ENCODE results near the gene CLEC3B. TPM values are rescaled to one million over a fixed set of nuclear protein-coding genes. Genes with fewer than 3 reads are reported as not detected.
"Not testable (repeated sequence)": the region's sequence is repeated elsewhere in the genome, so short reads cannot be mapped to it uniquely, and the experiment has no call there.

The CLEC3B gene
- total RNA-seq, 1 donor from 2014 or later = 57.1 TPM

GRCh38 chr3:45035441-45036301 lies 9.6 kb downstream of the CLEC3B start:
- peak; percentile 64 for DNase-seq

- DNase-seq = peak; percentile 97
Measured at GRCh38 chr3:45037720-45038455, 11.8 kb downstream of the CLEC3B start.

- DNase-seq = no peak
Measured at GRCh38 chr3:45041666-45042065, 15.6 kb downstream of the CLEC3B start.

- DNase-seq = no peak
Measured at GRCh38 chr3:45042162-45042561, 16.1 kb downstream of the CLEC3B start.

- peak; percentile 46 for DNase-seq
Measured at GRCh38 chr3:45043728-45044299, 17.7 kb downstream of the CLEC3B start.

- DNase-seq = no peak
Measured at GRCh38 chr3:45048244-45048643, 22.1 kb downstream of the CLEC3B start.

- no peak for DNase-seq
Measured at GRCh38 chr3:45049807-45050206, 23.7 kb downstream of the CLEC3B start.

- DNase-seq = no peak
Measured at GRCh38 chr3:45051685-45052084, 25.6 kb downstream of the CLEC3B start.

GRCh38 chr3:45053805-45054195 lies 27.7 kb downstream of the CLEC3B start:
- DNase-seq = not testable (repeated sequence)

GRCh38 chr3:45054196-45054857 lies 28.2 kb downstream of the CLEC3B start:
- peak; percentile 37 for DNase-seq

GRCh38 chr3:45055032-45055410 lies 28.9 kb downstream of the CLEC3B start:
- peak; percentile 13 for DNase-seq

- peak; percentile 48 for DNase-seq
Measured at GRCh38 chr3:45055411-45056143, 29.5 kb downstream of the CLEC3B start.

- DNase-seq = peak; percentile 64
Measured at GRCh38 chr3:45056608-45057301, 30.7 kb downstream of the CLEC3B start.

- no peak for DNase-seq
Measured at GRCh38 chr3:45057557-45057956, 31.5 kb downstream of the CLEC3B start.

GRCh38 chr3:45059132-45059531 lies 33.0 kb downstream of the CLEC3B start:
- no peak for DNase-seq

- DNase-seq = no peak
Measured at GRCh38 chr3:45060165-45060892, 34.2 kb downstream of the CLEC3B start.

GRCh38 chr3:45062697-45063070 lies 36.6 kb downstream of the CLEC3B start:
- no peak for DNase-seq

- peak; percentile 44 for DNase-seq
Measured at GRCh38 chr3:45064512-45065372, 38.6 kb downstream of the CLEC3B start.

- DNase-seq = no peak
Measured at GRCh38 chr3:45065373-45065720, 39.2 kb downstream of the CLEC3B start.

Measured in tongue (tissue), 2 donors.